Stomach (tissue), 4 donors: Measurements from ENCODE around the gene ETV5.

Experiments used
- POLR2AphosphoS5 ChIP-seq, 3 donors: sonication (generic); formaldehyde crosslinking; IDR thresholded peaks; one replicate each; pipeline ENCODE4 v1.6.1; 2016; ENCODE audit warnings: antibody characterized with exemption in 3 of 3
- TF ChIP-seq, protein P1 (sequence below), 7 experiments: fragments of 450-650 bp in 4 of 7; fragments of 200-600 bp in 3 of 7; sonication (generic) in 3 of 7; IDR thresholded peaks; one replicate each; pipeline ENCODE4 v1.5.1; 2016 to 2019; ENCODE audit warnings: antibody characterized with exemption in 7 of 7, control low read depth in 2 of 7, mild to moderate bottlenecking in 1 of 7

DNA sequence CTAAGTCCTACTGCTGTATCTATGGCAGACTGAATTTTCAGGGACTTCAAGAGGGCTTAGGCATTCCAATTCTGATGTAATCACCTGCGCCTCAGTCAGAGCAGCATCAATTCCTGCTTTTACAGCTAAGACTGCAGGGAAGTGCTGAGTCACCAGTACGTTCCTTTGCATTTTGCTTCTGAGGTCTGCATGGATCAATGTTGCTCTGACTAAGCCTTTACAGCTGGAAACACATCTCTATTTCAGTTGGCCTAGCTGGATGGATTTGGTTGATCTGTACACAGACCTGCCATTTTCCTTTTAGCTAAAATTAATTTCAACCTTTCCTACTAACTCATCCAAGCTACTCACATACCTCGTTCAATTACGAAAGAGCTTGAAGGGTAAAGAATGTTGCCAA is 51.3 kb downstream of the ETV5 start:
- TF ChIP-seq, protein P1, sequence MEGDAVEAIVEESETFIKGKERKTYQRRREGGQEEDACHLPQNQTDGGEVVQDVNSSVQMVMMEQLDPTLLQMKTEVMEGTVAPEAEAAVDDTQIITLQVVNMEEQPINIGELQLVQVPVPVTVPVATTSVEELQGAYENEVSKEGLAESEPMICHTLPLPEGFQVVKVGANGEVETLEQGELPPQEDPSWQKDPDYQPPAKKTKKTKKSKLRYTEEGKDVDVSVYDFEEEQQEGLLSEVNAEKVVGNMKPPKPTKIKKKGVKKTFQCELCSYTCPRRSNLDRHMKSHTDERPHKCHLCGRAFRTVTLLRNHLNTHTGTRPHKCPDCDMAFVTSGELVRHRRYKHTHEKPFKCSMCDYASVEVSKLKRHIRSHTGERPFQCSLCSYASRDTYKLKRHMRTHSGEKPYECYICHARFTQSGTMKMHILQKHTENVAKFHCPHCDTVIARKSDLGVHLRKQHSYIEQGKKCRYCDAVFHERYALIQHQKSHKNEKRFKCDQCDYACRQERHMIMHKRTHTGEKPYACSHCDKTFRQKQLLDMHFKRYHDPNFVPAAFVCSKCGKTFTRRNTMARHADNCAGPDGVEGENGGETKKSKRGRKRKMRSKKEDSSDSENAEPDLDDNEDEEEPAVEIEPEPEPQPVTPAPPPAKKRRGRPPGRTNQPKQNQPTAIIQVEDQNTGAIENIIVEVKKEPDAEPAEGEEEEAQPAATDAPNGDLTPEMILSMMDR (IDR thresholded peaks at IDR 0.05) = no peak
- no peak for TF ChIP-seq POLR2AphosphoS5 (IDR thresholded peaks at IDR 0.05)
